Cortex of kidney (tissue), 1 donor: ENCODE data around the gene ULBP3.

Experiments
- DNase-seq: peaks from one replicate; lab custom pipeline; 2025; lab: John Stamatoyannopoulos, UW

ULBP3 gene

DNA sequence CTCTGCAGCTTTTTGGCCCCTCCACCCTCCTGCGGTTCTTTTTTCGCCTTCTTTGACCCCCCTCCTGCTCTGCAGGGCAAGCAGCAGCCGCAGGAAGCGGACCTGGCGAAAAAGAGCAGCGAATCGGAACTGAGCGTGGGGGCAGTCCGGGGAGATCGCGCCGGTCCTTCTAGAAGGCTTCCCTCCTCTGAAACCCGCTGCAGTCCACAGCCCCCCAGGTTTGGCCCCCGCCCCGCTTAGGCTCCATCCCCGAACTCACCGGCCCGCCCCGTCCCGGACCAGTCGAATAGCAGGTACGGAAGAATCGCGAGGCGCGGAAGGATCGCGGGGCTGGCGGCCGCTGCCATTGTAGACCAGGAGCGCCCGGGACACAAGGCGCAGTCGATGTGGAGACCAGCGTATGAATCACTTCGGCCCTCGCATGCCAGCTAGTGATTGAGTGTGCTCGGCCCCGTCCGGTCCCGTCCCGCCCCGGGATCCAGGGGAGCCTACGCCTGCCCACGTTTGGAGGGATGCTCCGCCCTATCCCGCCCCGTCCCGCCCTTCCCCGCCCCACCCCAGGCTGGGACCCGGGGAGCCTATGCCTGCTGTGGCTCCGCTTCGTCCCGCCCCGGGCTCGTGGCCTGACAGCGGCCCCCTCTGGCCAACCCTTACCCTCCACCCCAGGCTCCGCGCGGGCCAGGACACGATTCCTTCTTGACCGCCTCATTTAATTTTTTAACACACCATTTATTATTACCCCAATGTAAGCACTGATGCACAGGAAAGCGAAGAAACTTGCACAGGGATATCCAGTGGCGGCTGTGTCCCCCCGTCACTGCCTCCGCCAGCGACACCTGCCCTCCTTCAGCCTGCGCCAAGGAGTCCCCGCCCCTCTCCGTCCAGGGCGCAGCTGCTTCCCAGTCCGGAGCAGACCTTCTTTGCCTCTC lies at the start of gene ULBP3:
ULBP3 (minus strand) TSS at position 402 of the 929 bp plus-strand sequence; CDS start at position 347, 55 bp downstream.
- DNase-seq = no peak

- DNase-seq = no peak
Measured at GRCh38 chr6:150118627-150119026, 49.7 kb upstream of the ULBP3 start.

DNA sequence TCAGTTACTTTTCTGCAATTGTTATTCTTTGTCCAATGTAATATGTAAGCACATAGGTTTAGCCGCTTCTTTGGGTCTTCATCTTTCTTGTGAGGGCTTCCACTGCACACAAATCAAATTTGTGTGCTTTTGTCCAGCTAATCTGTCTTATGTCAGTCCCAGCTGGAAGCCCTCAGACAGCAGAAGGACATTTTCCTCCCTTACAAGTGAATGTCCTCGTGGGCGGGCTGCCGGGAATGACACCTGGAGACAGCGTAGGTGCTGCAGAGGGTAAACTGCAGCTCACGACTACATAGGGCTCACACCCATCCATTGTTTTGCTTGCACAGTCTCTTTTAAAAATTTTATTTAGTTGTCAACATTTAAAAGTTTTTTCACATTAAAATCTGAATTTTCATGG lies 49.3 kb upstream of the ULBP3 start:
- DNase-seq = no peak

DNA sequence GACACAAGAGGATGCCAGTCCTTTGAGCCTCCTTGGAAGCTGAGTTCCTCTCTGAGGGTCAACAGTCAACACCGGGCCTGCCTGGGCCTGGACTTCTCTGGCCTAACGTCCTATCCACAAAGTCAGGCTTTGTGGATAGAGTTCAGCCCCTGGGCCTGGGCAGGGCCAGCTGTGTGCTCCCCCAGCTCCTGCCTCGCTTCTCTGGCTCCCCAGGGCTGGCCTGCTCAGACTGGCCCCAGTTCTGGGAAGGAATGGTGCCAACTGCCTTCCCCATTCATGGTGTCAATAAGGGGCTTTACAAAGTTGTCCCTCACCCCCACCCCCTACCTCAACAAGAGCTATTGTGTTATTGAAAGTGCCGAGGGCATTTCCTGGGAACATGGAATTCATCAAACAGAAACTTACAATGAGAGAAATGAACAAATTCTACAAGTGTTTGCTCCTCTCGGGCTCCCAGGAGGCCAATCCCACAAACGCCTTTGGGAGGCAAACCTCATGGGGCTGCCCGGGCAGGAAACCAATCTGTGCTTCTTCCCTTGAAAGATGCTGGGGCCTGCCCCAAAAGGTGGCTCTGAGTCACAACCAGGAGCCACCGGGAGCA lies 47.4 kb upstream of the ULBP3 start:
- no peak for DNase-seq

- no peak for DNase-seq
Measured at GRCh38 chr6:150115769-150116168, 46.8 kb upstream of the ULBP3 start.

DNA sequence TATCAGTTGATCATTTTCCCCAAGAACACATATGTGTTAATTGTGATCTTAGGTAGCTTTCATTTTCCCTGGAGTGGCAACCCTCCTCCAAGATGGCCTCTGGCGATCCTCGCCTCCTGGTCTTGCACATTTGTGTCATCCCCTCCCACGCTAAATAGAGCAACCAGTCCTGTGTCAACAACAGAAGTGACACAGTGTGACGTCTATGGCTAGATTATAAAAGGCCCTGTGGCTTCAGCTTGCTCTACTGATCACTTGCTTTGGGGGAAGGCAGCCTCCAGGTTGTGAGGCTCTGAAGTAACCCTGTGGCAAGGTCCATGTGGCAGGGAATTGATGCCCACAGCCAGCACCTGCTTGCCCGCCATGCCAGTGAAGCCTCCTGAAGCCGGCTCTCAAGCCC lies 43.3 kb upstream of the ULBP3 start:
- DNase-seq = no peak

- DNase-seq = no peak
Measured at GRCh38 chr6:150102750-150103270, 33.9 kb upstream of the ULBP3 start.

GRCh38 chr6:150100745-150101144 lies 31.8 kb upstream of the ULBP3 start:
- no peak for DNase-seq

DNA sequence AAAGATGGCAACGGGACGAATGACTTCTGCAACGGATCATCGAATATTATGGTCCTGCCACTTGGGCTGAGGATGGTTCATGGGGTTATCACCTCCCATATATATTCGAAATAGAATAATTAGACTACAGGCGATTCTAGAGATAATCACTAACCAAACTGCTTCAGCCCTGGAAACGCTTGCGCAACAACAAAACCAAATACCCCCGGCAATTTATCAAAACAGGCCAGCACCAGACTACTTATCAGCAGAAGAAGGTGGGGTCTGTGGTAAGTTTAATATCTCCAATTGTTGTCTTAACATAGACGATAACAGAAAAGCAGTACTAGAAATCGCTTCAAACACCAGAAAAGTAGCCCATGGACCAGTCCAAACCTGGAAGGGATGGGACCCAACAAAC lies 31.0 kb upstream of the ULBP3 start:
- no peak for DNase-seq

- DNase-seq = no peak
Measured at GRCh38 chr6:150099546-150099945, 30.6 kb upstream of the ULBP3 start.

GRCh38 chr6:150098155-150098554 lies 29.2 kb upstream of the ULBP3 start:
- DNase-seq = no peak

- DNase-seq = no peak
Measured at GRCh38 chr6:150093397-150093796, 24.5 kb upstream of the ULBP3 start.

- no peak for DNase-seq
Measured at GRCh38 chr6:150091476-150091875, 22.6 kb upstream of the ULBP3 start.

GRCh38 chr6:150090328-150090727 lies 21.4 kb upstream of the ULBP3 start:
- DNase-seq = no peak

DNA sequence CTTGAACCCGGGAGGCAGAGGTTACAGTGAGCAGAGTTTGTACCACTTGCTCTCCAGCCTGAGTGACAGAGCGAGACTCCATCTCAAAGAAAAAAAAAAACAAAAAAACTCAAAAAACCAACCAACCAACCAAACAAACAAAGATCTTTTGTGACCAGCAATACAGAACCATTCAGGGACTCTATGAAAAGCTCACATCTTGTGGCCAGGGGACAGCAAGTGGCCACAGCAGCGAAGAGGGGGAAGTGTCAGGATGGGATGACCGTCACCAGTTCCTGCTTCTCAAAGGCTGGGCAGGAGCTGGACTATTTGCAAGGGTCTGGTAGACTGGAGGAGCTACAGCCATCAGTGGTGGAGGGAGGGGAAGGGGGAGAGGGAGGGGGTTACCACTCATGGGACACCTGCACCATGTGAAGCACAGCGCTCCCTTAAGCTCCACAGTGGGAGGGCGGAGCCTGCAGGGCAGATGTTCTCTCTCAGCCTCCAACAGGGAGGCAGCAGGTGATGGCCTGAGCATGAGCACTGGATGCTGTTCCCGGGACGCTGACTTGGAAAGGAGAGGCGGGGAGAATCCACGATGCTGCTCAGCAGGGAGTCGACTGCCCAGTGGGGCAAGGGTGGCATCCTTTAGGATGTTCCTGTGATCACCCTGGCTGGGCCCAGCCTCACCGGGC lies 19.7 kb upstream of the ULBP3 start:
- DNase-seq = no peak

- DNase-seq = no peak
Measured at GRCh38 chr6:150087336-150087735, 18.4 kb upstream of the ULBP3 start.

- no peak for DNase-seq
Measured at GRCh38 chr6:150086026-150086425, 17.1 kb upstream of the ULBP3 start.

- DNase-seq = no peak
Measured at GRCh38 chr6:150084426-150084825, 15.5 kb upstream of the ULBP3 start.

DNA sequence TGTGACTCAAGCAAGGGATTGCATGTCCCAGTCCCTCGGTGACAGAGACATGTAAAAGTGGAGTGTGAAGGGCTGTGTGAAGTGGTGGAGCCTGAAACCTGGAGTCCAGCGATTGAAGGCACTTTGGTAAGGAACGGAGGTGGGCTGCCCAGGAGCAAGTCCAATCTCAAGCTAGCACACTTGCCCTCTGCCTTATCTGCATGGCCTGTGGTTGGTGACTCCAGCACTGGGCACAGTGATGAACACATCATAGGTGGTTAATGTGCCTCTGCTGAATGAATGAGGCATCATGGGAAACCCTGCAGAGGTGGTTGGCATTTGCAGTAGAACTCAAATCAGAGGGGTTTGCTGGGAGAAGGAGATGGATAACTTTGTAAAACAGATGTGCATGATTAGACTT lies 14.9 kb upstream of the ULBP3 start:
- DNase-seq = no peak

DNA sequence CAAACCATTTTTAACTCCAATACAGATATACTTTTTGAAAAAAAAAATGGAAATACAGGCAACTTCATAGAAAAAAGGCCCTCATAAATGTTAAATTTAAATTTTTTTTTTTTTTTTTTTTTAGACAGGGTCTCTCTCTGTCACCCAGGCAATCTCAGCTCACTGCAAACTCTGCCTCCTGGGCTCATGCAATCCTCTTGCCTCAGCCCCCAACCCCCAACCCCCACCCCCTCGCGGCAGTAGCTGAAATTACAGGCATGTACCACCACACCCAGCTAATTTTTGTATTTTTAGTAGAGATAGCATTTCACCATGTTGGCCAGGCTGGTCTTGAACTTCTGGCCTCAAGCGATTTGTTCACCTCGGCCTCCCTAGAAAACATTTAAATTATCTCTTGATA lies 12.8 kb upstream of the ULBP3 start:
- no peak for DNase-seq

DNA sequence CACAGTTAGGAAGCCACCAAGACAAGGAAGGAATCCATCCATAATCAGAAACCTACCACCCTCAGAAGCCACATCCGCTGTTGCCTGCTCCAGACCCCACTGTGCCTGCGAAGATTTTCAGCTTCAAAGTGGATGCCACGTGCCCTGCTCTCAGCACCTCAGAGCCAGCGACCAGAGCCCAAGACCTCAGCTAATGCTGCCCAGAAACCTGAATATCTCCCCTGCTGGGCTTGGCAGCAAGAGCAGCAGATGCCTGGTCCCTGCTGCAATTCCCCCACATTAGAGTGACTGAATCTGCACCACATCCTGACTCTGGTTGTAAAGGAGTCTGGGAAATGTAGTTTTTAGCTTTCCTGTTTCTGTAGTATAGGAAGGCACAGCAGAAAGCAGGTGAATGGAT lies 10.7 kb upstream of the ULBP3 start:
- DNase-seq = no peak

- DNase-seq = no peak
Measured at GRCh38 chr6:150078788-150079187, 9.9 kb upstream of the ULBP3 start.
